Psoas muscle (tissue), 8 donors: ENCODE data around the gene GLB1L3. TPM values are rescaled to one million over a fixed set of nuclear protein-coding genes. Genes with fewer than 3 reads are reported as not detected.

Experiments used
- ATAC-seq, 4 donors: fragments of 200-7000 bp; cut with Tn5 transposase; one replicate each; pipeline ENCODE4 v1.9.1; 2020; ENCODE audit warnings: moderate library complexity in 3 of 4, mild to moderate bottlenecking in 2 of 4
- DNase-seq, 2 donors: peaks; one replicate each; pipeline ENCODE4 v3.0.0-alpha.2; 2020
- H3K27ac ChIP-seq: fragments of 200-600 bp; one replicate; pipeline ENCODE4 v1.8.0; 2022
- H3K27me3 ChIP-seq, 3 donors: fragments of 200-600 bp in 1 of 3; one replicate each; pipeline versions ENCODE4 v1.6.1 to v1.8.0; 2013 to 2022; ENCODE audit warnings: low read length in 2 of 3, mild to moderate bottlenecking in 2 of 3, moderate library complexity in 1 of 3; ENCODE audit not compliant: insufficient read depth in 3 of 3
- H3K36me3 ChIP-seq, 2 donors: fragments of 200-600 bp in 1 of 2; one replicate each; pipeline versions ENCODE4 v1.6.1 to v1.8.0; 2013 to 2022; ENCODE audit warnings: low read depth in 1 of 2, mild to moderate bottlenecking in 1 of 2, moderate library complexity in 1 of 2; ENCODE audit not compliant: insufficient read depth in 1 of 2
- H3K4me1 ChIP-seq: fragments of 200-600 bp; one replicate; pipeline ENCODE4 v1.8.0; 2022
- H3K4me3 ChIP-seq: fragments of 200-600 bp; one replicate; pipeline ENCODE4 v1.8.0; 2022; ENCODE audit warnings: mild to moderate bottlenecking
- H3K9me3 ChIP-seq: fragments of 200-600 bp; one replicate; pipeline ENCODE4 v1.8.0; 2022
- CTCF ChIP-seq: fragments of 200-600 bp; IDR thresholded peaks from one replicate; pipeline ENCODE4 v1.8.0; 2022; ENCODE audit warnings: antibody characterized with exemption
- WGBS, 3 donors: extraction: QIAGEN DNeasy Blood & Tissue Kit; methylation state at CpG; one replicate each; pipeline versions ENCODE4 v1.1.6 to v1.1.7; 2013; 5-methylcytosine and 5-hydroxymethylcytosine counted together
- intact Hi-C, 2 donors: fragments of 100-400 bp; cut with DNase I; formaldehyde crosslinking; loops; one replicate each; pipeline versions ENCODE4 v1.11.0 to v1.14.2; 2022
- polyA plus RNA-seq, 3 donors: library from polyadenylated mRNA; stranded (reverse); fragments of 200-250 nt; gene quantifications; one replicate each; pipeline ENCODE4 v1.2.3, GENCODE V29; 2013
- total RNA-seq, 4 donors: library from RNA; stranded (reverse); fragmentation: NEBNext Ultra II Directional in 2 of 4; extraction: Animal tissue kit (Norgen Biotek cat#: 25700) in 2 of 4; gene quantifications; one replicate each; pipeline versions ENCODE4 v1.2.1 to v1.2.4, GENCODE V29; 2021 to 2023
- donor health status: healthy with polysubstance abuse.
- donor health status: DM: no; HTN: no; CAD: no; lungs with moderate emphysema.
- donor health status: Bipolar disorder and iron deficiency.
- donor health status: healthy.
- donor health status: DM: yes; HTN: yes; CAD: no.
- donor health status: DM: no; HTN: no; CAD: no.
- donor health status: DM: no; HTN: no; CAD: no.
- donor health status: DM: yes; HTN: yes; CAD: no.

Gene GLB1L3
- total and polyA plus RNA-seq, 7 donors: not detected

- intact Hi-C loops: no loop called here
- H3K9me3 ChIP-seq: no peaks in the 10 kb centered on the region
- no peak for TF ChIP-seq CTCF
- WGBS, 3 donors: 91 to 95% (median 93%) methylated on average over 7 of the region's 7 CpGs
- H3K4me3 ChIP-seq: no peak overlapping the region
- no peaks in the 10 kb centered on the region for H3K27me3 ChIP-seq
- no peak overlapping the region for H3K27ac ChIP-seq
- no peaks in the 10 kb centered on the region for H3K4me1 ChIP-seq
- ATAC-seq (no peak), DNase-seq (no peak)
- H3K36me3 ChIP-seq: peaks cover 2 to 67% of the 10 kb centered on the region in 2 donors
These were observed 39.2 kb upstream of the GLB1L3 start for GRCh38 chr11:134236834-134237556.

DNA sequence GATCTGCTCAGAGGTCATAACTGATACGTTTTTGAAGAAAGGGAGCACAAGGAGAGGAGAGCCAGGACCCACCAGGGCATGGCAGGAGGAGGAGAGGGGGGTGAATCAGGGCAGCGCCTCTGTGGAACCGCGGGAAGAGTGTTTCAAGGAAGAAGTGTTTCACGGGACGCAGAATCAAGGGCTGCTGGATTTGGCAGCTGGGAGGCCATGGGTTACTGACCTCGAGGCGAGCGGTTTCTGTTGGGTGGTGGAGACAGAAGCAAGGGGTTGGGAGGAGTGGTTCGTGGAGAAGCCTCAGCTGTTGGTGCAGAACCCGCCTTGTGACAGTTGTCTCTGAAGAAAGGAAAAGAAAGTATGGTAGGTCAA is 38.6 kb upstream of the GLB1L3 start:
- Histone ChIP-seq H3K36me3 (peaks cover 2 to 73% of the 10 kb centered on the region in 2 donors), H3K27ac (no peak overlapping the region), H3K4me3 (no peak overlapping the region), H3K9me3 (no peaks in the 10 kb centered on the region), H3K27me3 (no peaks in the 10 kb centered on the region), H3K4me1 (no peaks in the 10 kb centered on the region)
- no peak for TF ChIP-seq CTCF
- 85 to 89% (median 88%) methylated on average over 11 of the region's 11 CpGs for WGBS, 3 donors
- ATAC-seq: no peak
- intact Hi-C loops: no loop called here
- DNase-seq: no peak

- no peaks in the 10 kb centered on the region for H3K9me3 ChIP-seq
- peaks cover 2 to 87% of the 10 kb centered on the region in 2 donors for H3K36me3 ChIP-seq
- H3K4me3 ChIP-seq: no peak overlapping the region
- H3K27me3 ChIP-seq: no peaks in the 10 kb centered on the region
- WGBS, 3 donors: 91 to 95% (median 94%) methylated on average over 5 of the region's 5 CpGs
- DNase-seq (no peak), ATAC-seq (no peak)
- no peaks in the 10 kb centered on the region for H3K4me1 ChIP-seq
- H3K27ac ChIP-seq: no peak overlapping the region
- TF ChIP-seq CTCF: no peak
- intact Hi-C loops: no loop called here
These were observed 37.2 kb upstream of the GLB1L3 start for GRCh38 chr11:134238956-134239355.

DNA sequence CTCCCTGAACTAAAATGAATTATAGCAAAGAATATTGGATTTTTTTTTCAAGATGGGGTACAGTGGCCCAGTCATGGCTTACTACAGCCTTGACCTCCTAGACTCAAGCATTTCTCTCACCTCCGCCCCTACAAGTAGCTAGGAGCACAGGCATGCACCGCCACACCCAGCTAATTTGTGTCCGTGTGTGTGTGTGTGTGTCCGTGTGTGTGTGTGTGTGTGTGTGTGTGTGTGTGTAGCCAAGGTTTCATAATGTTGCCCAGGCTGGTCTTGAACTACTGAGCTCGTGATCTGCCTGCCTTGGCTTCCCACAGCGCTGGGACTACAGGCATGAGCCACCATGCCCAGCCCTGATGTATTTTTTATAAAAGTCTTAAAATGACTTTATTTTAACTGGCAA is 35.6 kb upstream of the GLB1L3 start:
- H3K36me3 ChIP-seq: peaks cover 2 to 93% of the 10 kb centered on the region in 2 donors
- no peaks in the 10 kb centered on the region for H3K4me1 ChIP-seq
- ATAC-seq (no peak), DNase-seq (no peak)
- 68 to 70% (median 70%) methylated on average over 6 of the region's 6 CpGs for WGBS, 3 donors
- no peak overlapping the region for H3K27ac ChIP-seq
- no peaks in the 10 kb centered on the region for H3K27me3 ChIP-seq
- no peak overlapping the region for H3K4me3 ChIP-seq
- intact Hi-C loops: no loop called here
- H3K9me3 ChIP-seq: no peaks in the 10 kb centered on the region
- TF ChIP-seq CTCF: no peak

GRCh38 chr11:134242376-134242775 is 33.8 kb upstream of the GLB1L3 start:
- H3K27me3 ChIP-seq: no peaks in the 10 kb centered on the region
- H3K9me3 ChIP-seq: no peaks in the 10 kb centered on the region
- ATAC-seq: no peak
- WGBS, 3 donors: 76 to 88% (median 82%) methylated on average over 9 of the region's 9 CpGs
- no peak for TF ChIP-seq CTCF
- no peak overlapping the region for H3K4me3 ChIP-seq
- H3K27ac ChIP-seq: no peak overlapping the region
- H3K36me3 ChIP-seq: peaks cover 6 to 95% of the 10 kb centered on the region in 2 donors
- intact Hi-C loops: no loop called here
- no peak for DNase-seq
- no peaks in the 10 kb centered on the region for H3K4me1 ChIP-seq
